Keratinocyte (primary cell): ENCODE results near the gene SCYGR8. TPM values are rescaled to one million over a fixed set of nuclear protein-coding genes. Genes with fewer than 3 reads are reported as not detected.

Experiments
- DNase-seq: peaks from one replicate; pipeline ENCODE4 v3.0.0-alpha.2; 2011; ENCODE audit warnings: low read depth, missing footprints, low spot score
- FAIRE-seq: peaks from 2 replicates; lab custom pipeline; 2011; peaks lifted over from hg19 to GRCh38; lab: Jason Lieb, UNC
- H2AFZ ChIP-seq: 2 replicates; pipeline ENCODE4 v1.6.0; 2012; ENCODE audit warnings: low read length, control low read depth, inconsistent platforms; ENCODE audit not compliant: control insufficient read depth
- H3K27ac ChIP-seq: 2 replicates; pipeline ENCODE4 v1.5.1; 2011; ENCODE audit warnings: low read length; ENCODE audit not compliant: control insufficient read depth, insufficient read depth
- H3K27me3 ChIP-seq: 3 replicates; pipeline ENCODE4 v1.6.0; 2011; ENCODE audit warnings: low read length; ENCODE audit not compliant: control insufficient read depth, insufficient read depth; ENCODE audit errors: extremely low read depth
- H3K36me3 ChIP-seq, 2 experiments: 2 replicates in 1 of 2; 3 replicates in 1 of 2; pipeline ENCODE4 v1.5.1; 2011; ENCODE audit warnings: low read length in 2 of 2, mild to moderate bottlenecking in 1 of 2; ENCODE audit not compliant: control insufficient read depth in 2 of 2, insufficient read depth in 2 of 2; ENCODE audit errors: extremely low read depth in 1 of 2
- H3K4me1 ChIP-seq: 3 replicates; pipeline ENCODE4 v1.5.1; 2011; ENCODE audit warnings: low read length; ENCODE audit not compliant: control insufficient read depth, insufficient read depth; ENCODE audit errors: extremely low read depth
- H3K4me2 ChIP-seq: 3 replicates; pipeline ENCODE4 v1.6.0; 2011; ENCODE audit warnings: low read depth, low read length; ENCODE audit not compliant: control insufficient read depth, insufficient read depth; ENCODE audit errors: extremely low read depth
- H3K4me3 ChIP-seq, 3 experiments: fragments of 200-600 bp in 1 of 3; sonication (generic) in 1 of 3; 2 replicates in 2 of 3; 3 replicates in 1 of 3; pipeline ENCODE4 v1.5.1; 2011 to 2016; ENCODE audit warnings: low read length in 3 of 3, mild to moderate bottlenecking in 3 of 3, control low read depth in 2 of 3, inconsistent platforms in 1 of 3, low read depth in 1 of 3, mixed read lengths in 1 of 3, mixed run types in 1 of 3, moderate library complexity in 1 of 3; ENCODE audit not compliant: control insufficient read depth in 2 of 3, insufficient read depth in 2 of 3; ENCODE audit errors: extremely low read depth in 1 of 3
- H3K79me2 ChIP-seq: 2 replicates; pipeline ENCODE4 v1.6.0; 2012; ENCODE audit warnings: low read length; ENCODE audit not compliant: control insufficient read depth, insufficient read depth
- H3K9ac ChIP-seq: 3 replicates; pipeline ENCODE4 v1.6.0; 2011; ENCODE audit warnings: low read length; ENCODE audit not compliant: control insufficient read depth, insufficient read depth; ENCODE audit errors: extremely low read depth
- H3K9me1 ChIP-seq: 3 replicates; pipeline ENCODE4 v1.6.0; 2011; ENCODE audit warnings: low read length; ENCODE audit not compliant: control insufficient read depth, insufficient read depth; ENCODE audit errors: extremely low read depth
- H3K9me3 ChIP-seq: 2 replicates; pipeline ENCODE4 v1.5.1; 2012; ENCODE audit warnings: low read depth, low read length; ENCODE audit not compliant: control insufficient read depth
- H4K20me1 ChIP-seq: 3 replicates; pipeline ENCODE4 v1.6.0; 2011; ENCODE audit warnings: low read length; ENCODE audit not compliant: control insufficient read depth, insufficient read depth; ENCODE audit errors: extremely low read depth
- CTCF ChIP-seq, 3 experiments: IDR thresholded peaks in 1 of 3; conservative IDR thresholded peaks in 1 of 3; optimal IDR thresholded peaks in 1 of 3; 2 replicates in 2 of 3; 3 replicates in 1 of 3; pipeline versions ENCODE3 to v1.5.1; 2011; ENCODE audit warnings: low read length in 3 of 3, mild to moderate bottlenecking in 3 of 3, moderate library complexity in 2 of 3, control low read depth in 1 of 3, inconsistent platforms in 1 of 3; ENCODE audit not compliant: insufficient read depth in 2 of 3; ENCODE audit errors: extremely low read depth in 1 of 3
- EZH2 ChIP-seq: IDR thresholded peaks from one replicate; pipeline ENCODE4 v1.6.1; 2012; ENCODE audit warnings: inconsistent platforms, mild to moderate bottlenecking, low read length, moderate library complexity
- dilution Hi-C: fragments of 300-500 bp; cut with MboI; formaldehyde crosslinking; loops from one replicate; pipeline ENCODE4 v1.7.0; 2020; ENCODE audit warnings: low sequenced_read_pairs; ENCODE audit not compliant: extremely low pct_ligation_motif_present
- polyA plus RNA-seq, 5 experiments: library from polyadenylated mRNA; depleted of rRNA in 3 of 5; stranded (reverse) in 3 of 5; stranded (forward) in 1 of 5; unstranded in 1 of 5; fragments of >200 nt; gene quantifications; 1 replicate in 1 of 5; 2 replicates in 3 of 5; 3 replicates in 1 of 5; pipeline versions ENCODE4 v1.2.1 to v1.2.3, GENCODE V29; 2011 to 2012; ENCODE audit warnings: missing spikeins in 2 of 5, low read depth in 1 of 5, low replicate concordance in 1 of 5

SCYGR8 gene
- polyA plus RNA-seq, 1 donor (not counting 4 experiments of a cell fraction or from before 2014, with no cell fraction given), result not detected

GRCh38 chr2:227783404-227784138 is 37.9 kb downstream of the SCYGR8 start:
- Histone ChIP-seq H3K9ac (no peak overlapping the region), H2AFZ (no peak overlapping the region), H4K20me1 (no peaks in the 10 kb centered on the region), H3K9me3 (no peaks in the 10 kb centered on the region), H3K9me1 (no peaks in the 10 kb centered on the region), H3K4me3 (no peak overlapping the region), H3K27me3 (no peaks in the 10 kb centered on the region), H3K79me2 (no peaks in the 10 kb centered on the region), H3K4me2 (no peak overlapping the region), H3K36me3 (no peaks in the 10 kb centered on the region), H3K27ac (no peak overlapping the region), H3K4me1 (peaks cover 9% of the 10 kb centered on the region)
- no peak for TF ChIP-seq CTCF (optimal IDR thresholded peaks at IDR 0.05 in 1 of 3, IDR thresholded peaks at IDR 0.05 in 1 of 3, conservative IDR thresholded peaks at IDR 0.05 in 1 of 3; ENCODE audit: extremely low read depth in 1 of 3, insufficient read depth in 2 of 3, low read length in 3 of 3)
- TF ChIP-seq EZH2, result no peak
- FAIRE-seq (no peak), DNase-seq (no peak)
- dilution Hi-C loops, result no loop called here

- H3K27ac ChIP-seq, result no peak overlapping the region
- H3K36me3 ChIP-seq, result no peaks in the 10 kb centered on the region
- peaks cover 1% of the 10 kb centered on the region for H3K9me3 ChIP-seq
- H3K9me1 ChIP-seq, result no peaks in the 10 kb centered on the region
- no peak for DNase-seq
- H3K27me3 ChIP-seq, result no peaks in the 10 kb centered on the region
- no peak overlapping the region for H3K4me2 ChIP-seq
- no peaks in the 10 kb centered on the region for H4K20me1 ChIP-seq
- no peak overlapping the region for H3K4me3 ChIP-seq
- peaks cover 23% of the 10 kb centered on the region for H3K4me1 ChIP-seq
- dilution Hi-C loops, result no loop called here
- no peak for FAIRE-seq
- TF ChIP-seq CTCF (optimal IDR thresholded peaks at IDR 0.05 in 1 of 3, IDR thresholded peaks at IDR 0.05 in 1 of 3, conservative IDR thresholded peaks at IDR 0.05 in 1 of 3; ENCODE audit: extremely low read depth in 1 of 3, insufficient read depth in 2 of 3, low read length in 3 of 3) (no peak), EZH2 (no peak)
- H3K9ac ChIP-seq, result no peak overlapping the region
- no peaks in the 10 kb centered on the region for H3K79me2 ChIP-seq
- no peak overlapping the region for H2AFZ ChIP-seq
These were observed 39.6 kb downstream of the SCYGR8 start for GRCh38 chr2:227785293-227785692.
